HuH-7 (cell line): ENCODE results near the gene RHOC.
"Not testable (repeated sequence)": the region's sequence is repeated elsewhere in the genome, so short reads cannot be mapped to it uniquely, and the experiment has no call there.

ENCODE experiments used
- DNase-seq: peaks from one replicate; pipeline ENCODE4 v3.0.0; 2011; ENCODE audit warnings: low spot score

Gene RHOC

GRCh38 chr1:112706505-112707220 is at the start of gene RHOC:
Gene RHOC (minus strand): TSS chr1:112707127. CDS start chr1:112703799, 3,328 bp downstream.
- peak; percentile 81 for DNase-seq

DNA sequence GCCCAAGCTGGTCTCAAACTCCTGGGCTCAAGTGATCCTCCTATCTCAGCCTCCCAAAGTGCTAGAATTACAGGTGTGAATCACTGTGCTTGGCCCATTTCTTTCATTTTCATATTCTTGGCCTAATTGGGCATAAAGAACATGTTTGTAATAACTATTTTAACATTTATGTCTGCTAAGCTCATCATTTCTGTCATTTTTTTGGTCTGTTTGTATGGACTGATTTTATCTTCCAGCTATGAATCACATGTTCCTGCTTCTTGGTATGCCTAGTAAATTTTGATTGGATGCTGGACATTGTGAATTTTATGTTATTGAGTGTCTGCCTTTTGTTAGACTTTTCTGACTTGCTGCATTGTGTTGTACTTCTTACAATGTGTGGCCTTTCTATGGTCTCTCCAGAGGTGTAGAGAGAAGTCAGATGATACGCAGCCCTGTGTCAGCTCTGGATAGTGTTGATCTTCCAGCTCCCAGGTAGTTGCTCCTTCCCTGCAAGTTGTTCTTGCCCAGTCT is 47.2 kb upstream of the RHOC start:
- no peak for DNase-seq

DNA sequence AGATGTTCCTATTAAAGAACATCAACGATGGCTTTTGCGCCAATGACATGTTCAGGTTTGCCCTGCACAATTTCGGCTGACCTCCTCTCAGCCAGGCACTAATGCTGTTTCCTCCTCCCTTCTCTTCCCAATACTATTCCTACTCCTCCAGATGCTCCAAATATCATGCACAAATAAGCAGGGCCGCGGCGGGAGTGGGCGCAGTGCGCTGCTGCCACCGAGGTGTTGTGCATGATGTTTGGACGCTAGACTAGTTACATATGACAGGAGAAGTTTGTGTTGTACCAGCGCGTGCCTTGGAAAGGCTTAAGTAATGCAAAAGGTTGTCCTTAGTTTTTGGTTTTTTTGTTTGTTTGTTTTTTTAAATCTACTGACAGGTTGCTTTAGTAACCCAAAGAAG is 41.5 kb upstream of the RHOC start:
- no peak for DNase-seq

DNA sequence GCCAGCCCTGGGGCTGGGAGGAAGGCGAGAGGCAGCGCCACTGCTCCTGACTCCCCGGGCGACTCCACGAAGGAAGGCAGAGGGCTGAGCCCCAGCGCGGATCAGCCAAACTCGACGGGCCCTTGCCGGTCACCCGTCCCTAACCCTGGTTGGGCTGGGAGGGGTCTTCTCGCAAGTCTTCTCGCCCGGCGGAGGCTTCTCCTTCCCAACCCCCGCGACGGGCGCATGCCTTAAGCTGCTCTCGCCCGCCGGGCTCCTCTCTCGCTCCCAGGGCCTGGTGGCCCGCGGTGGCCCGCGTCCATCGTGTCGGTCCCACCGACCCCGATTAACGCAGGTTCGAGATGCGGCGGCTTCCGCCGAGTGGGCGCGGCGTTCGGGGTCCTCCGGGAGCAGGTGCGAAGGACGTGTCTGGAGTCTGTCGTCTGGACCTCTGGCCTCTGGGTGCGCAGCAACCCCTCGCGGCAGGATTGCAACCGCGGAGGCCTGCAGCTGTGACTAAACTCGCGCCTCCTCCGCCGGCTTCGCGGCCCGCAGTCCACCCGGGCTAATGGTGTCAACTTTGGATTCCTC is 37.2 kb upstream of the RHOC start:
- DNase-seq, result no peak

- DNase-seq, result no peak
Observed at GRCh38 chr1:112743174-112744008, 36.5 kb upstream of the RHOC start.

DNA sequence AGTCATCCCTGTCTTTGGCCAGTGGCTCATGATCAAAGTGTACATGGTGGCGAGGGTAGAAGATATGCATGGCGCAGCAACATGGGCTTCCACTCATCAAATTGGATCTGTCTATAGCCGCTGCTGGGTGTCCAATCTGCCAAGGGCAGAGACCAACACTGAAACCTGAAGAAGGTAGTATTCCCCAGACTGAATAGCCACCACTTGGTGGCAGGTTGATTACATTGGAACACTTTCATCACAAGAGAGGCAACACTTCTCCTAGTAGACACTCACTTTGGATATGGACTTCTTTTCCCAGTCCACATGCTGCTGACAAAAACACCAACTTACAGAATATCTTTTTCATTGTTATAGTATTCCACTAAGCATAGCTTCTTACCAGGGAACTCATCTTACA is 30.6 kb upstream of the RHOC start:
- no peak for DNase-seq

- DNase-seq, result no peak
Observed at GRCh38 chr1:112735752-112736151, 28.8 kb upstream of the RHOC start.

DNA sequence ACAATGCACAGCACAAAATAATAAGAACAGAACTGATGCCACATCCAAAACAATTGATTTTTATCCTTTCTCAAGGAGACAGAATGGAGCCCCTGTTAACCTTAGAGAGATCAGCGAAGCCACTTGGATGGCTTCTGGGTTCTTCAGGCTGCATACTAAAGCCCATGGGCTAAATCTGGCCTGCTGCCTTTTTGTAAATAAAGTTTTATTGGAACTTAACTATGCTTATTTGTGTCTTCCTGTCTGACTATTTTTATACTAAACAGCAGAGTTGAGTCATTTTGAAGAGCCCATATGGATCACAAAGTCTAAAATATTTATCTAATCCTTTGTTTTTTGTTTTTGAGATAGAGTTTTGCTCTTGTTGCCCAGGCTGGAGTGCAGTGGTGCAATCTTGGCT is 24.5 kb upstream of the RHOC start:
- no peak for DNase-seq

DNA sequence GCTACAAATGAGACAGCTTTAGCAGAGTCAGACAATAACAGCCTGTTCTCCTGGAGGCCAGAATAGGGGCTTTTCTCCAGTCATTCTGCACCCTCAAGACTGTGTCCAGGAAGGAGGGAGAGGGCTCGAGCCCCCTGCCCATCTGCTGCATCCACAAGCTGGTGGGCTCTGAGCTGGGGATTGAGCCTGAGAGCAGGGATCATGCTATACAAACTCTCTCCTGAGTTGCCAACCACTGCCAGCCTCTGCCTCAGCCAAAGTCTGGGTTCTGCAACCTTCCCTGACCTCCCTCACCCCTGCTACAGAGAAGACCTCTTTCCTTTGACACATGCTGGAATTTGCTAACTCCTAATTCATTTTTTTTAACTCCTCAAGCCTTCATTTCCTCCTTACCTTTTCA is 23.0 kb upstream of the RHOC start:
- DNase-seq, result no peak

DNA sequence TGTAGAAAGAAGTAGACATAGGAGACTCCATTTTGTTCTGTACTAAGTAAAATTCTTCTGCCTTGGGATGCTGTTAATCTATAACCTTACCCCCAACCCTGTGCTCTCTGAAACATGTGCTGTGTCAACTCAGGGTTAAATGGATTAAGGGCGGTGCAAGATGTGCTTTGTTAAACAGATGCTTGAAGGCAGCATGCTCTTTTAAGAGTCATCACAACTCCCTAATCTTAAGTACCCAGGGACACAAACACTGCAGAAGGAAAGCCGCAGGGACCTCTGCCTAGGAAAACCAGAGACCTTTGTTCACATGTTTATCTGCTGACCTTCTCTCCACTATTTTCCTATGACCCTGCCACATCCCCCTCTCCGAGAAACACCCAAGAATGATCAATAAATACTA is 22.1 kb upstream of the RHOC start:
- not testable (repeated sequence) for DNase-seq

DNA sequence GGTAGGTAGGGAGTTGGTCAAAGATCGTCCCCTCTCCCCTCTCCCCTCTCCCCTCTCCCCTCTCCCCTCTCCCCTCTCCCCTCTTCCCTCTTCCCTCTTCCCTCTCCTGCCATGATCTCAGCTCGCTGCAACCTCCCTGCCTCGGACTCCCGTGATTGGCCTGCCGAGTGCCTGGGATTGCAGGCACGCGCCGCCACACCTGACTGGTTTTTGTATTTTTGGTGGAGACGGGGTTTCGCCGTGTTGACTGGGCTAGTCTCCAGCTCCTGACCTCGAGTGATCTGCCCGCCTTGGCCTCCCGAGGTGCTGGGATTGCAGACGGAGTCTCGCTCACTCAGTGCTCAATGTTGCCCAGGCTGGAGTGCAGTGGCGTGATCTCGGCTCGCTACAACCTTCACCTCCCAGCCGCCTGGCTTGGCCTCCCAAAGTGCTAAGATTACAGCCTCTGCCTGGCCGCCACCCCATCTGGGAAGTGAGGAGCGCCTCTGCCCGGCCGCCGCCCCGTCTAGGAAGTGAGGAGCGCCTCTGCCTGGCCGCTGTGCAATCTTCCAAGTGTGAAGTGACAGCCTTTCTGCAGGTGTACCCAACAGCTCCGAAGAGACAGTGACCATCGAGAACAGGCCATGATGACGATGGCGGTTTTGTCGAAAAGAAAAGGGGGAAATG is 21.5 kb upstream of the RHOC start:
- not testable (repeated sequence) for DNase-seq

DNA sequence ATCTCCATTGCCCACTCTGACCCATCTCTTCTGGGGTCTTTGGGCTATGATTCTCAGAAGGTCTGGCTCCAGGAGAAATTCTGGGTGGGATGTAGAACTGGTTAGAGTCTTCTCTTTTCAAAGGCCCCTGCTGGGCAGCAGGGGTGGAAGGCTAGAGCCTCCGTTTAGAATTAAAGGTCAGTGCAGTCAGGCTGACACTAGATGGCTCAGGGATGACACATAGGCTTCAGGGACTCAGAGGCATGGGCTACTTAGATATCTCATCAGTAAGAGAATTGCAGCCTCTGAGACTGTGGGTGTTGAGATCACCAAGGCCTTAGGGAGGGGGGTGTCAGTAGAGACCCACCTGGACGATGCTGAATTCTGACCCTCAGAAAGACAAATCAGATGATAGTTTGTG is 20.8 kb upstream of the RHOC start:
- DNase-seq, result no peak

DNA sequence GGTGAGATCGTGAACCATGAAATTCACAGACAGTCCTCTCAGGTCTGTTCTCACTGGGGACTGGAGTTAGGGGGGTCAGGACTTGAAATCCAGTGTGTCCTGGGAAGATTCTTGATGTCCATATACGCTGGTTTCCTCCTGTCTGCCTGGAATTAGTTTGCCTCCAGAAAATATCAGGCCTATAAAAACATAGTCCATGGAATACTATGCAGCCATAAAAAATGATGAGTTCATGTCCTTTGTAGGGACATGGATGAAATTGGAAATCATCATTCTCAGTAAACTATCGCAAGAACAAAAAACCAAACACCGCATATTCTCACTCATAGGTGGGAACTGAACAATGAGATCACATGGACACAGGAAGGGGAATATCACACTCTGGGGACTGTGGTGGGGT is 17.3 kb upstream of the RHOC start:
- DNase-seq, result not testable (repeated sequence)

DNA sequence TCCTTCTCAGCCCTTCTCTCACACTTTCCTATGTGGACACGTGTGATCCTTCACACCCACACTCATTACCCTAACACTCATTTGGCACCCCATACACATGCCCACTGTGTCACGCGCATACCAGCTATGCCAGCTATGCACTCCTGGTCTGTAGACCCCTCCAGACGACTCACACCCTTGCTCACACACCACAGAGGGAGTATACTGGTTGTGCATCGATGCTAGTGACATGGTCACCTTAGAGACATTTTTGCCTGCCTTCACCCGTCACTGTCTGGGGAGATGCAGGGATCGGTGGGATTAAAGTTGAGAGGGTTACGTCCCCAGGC is 16.5 kb upstream of the RHOC start:
- no peak for DNase-seq

- DNase-seq, result no peak
Observed at GRCh38 chr1:112722601-112723510, 15.9 kb upstream of the RHOC start.

- no peak for DNase-seq
Observed at GRCh38 chr1:112721966-112722524, 15.1 kb upstream of the RHOC start.

DNA sequence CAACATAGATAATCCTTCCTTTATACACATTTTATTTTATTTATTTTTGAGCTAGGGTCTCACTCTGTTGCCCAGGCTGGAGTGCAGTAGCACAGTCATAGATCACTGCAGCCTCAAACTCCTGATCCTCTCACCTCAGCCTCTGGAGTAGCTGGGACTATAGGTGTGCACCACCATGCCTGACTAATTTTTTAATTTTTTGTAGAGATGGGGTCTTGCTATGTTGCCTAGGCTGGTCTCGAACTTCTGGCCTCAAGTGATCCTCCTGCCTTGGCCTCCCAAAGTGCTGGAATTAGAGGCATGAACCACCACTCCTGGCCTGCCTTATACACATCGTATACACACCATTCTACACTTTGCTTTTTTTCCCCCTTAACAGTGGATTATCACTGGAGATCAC is 14.4 kb upstream of the RHOC start:
- DNase-seq, result not testable (repeated sequence)

DNA sequence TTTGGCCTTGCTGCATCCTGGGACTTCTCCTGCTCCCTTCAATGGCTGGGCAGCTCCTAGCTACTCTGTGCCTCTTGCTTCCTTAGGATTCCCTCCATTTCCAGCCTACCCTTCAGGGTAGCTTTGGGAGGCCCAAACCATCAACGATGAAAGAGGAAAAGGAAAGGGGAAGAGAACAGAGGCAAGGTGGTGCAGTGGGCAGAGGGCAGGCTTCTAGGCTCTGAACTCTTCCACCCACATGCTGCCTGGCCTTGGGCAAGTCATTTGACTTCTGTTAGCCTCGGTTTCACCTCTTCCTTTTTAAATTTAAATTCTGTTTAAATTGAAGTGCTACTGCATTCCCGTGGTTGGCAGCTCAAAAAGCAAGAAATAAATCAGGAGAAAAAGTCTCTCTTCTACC is 13.9 kb upstream of the RHOC start:
- no peak for DNase-seq

DNA sequence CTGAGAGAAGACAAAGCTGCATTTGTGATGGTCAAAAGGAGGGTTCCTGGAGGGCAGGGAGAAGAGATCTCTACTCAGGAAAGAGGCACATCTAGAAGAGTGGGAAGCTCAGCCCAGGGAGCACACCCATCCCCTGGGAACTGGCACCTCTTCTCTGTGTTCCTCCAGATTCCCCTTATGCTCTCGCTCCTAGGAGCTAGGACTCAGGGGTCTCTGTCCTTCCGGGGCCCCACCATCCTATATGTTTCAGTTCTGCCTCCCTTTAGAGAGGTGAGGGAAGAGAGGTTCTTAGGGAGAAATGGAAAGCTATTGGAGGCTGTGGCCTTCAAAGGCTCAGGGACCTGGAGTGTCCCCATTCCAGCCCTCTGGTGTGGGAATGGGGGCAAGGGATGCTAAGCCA is 12.8 kb upstream of the RHOC start:
- DNase-seq, result no peak

GRCh38 chr1:112718691-112719418 is 11.9 kb upstream of the RHOC start:
- peak; percentile 78 for DNase-seq
